ENCODE data around the gene CACNA1G.

CACNA1G gene

GRCh38 chr17:50579399-50579798, 18.9 kb downstream of the CACNA1G start:
- H3K4me1 ChIP-seq (ENCODE audit: control insufficient read depth, low read length): no peaks in the 10 kb centered on the region
- no peak overlapping the region for H3K27ac ChIP-seq (ENCODE audit: low read depth, low read length)
- peaks cover 13% of the 10 kb centered on the region for H3K27me3 ChIP-seq (ENCODE audit: control insufficient read depth, low read length)
- no peaks in the 10 kb centered on the region for H3K36me3 ChIP-seq (ENCODE audit: control insufficient read depth, low read length)
- H3F3A ChIP-seq (ENCODE audit: control insufficient read depth, insufficient read depth): no peaks in the 10 kb centered on the region
- no peaks in the 10 kb centered on the region for H3K9me3 ChIP-seq (ENCODE audit: control insufficient read depth, insufficient read depth, low read length)
- H4K20me1 ChIP-seq (ENCODE audit: control insufficient read depth, insufficient read depth, low read depth, low read length): no peaks in the 10 kb centered on the region
- H3K4me2 ChIP-seq (ENCODE audit: low read length): no peak overlapping the region
- no peak for TF ChIP-seq CTCF (IDR thresholded peaks at IDR 0.05; ENCODE audit: low read depth, low read length, poor library complexity, severe bottlenecking)
- TF ChIP-seq EZH2phosphoT487 (IDR thresholded peaks at IDR 0.05; ENCODE audit: borderline replicate concordance, low read length): no peak
- H3K4me3 ChIP-seq (ENCODE audit: low read length): no peak overlapping the region
- H3K9me2 ChIP-seq (replicated peaks; ENCODE audit: control insufficient read depth, low read length): no peaks in the 10 kb centered on the region
- H3K79me2 ChIP-seq (ENCODE audit: control insufficient read depth, low read length): no peaks in the 10 kb centered on the region

GRCh38 chr17:50580646-50581045, 20.1 kb downstream of the CACNA1G start:
- Histone ChIP-seq H3K27me3 (ENCODE audit: control insufficient read depth, low read length) (peaks cover 13% of the 10 kb centered on the region), H3K4me2 (ENCODE audit: low read length) (no peak overlapping the region), H3K4me3 (ENCODE audit: low read length) (no peak overlapping the region), H4K20me1 (ENCODE audit: control insufficient read depth, insufficient read depth, low read depth, low read length) (no peaks in the 10 kb centered on the region), H3K79me2 (ENCODE audit: control insufficient read depth, low read length) (no peaks in the 10 kb centered on the region), H3K9me3 (ENCODE audit: control insufficient read depth, insufficient read depth, low read length) (no peaks in the 10 kb centered on the region), H3K36me3 (ENCODE audit: control insufficient read depth, low read length) (no peaks in the 10 kb centered on the region), H3K27ac (ENCODE audit: low read depth, low read length) (no peak overlapping the region), H3F3A (ENCODE audit: control insufficient read depth, insufficient read depth) (no peaks in the 10 kb centered on the region), H3K9me2 (replicated peaks; ENCODE audit: control insufficient read depth, low read length) (no peaks in the 10 kb centered on the region), H3K4me1 (ENCODE audit: control insufficient read depth, low read length) (no peaks in the 10 kb centered on the region)
- TF ChIP-seq EZH2phosphoT487 (IDR thresholded peaks at IDR 0.05; ENCODE audit: borderline replicate concordance, low read length) (no peak), CTCF (IDR thresholded peaks at IDR 0.05; ENCODE audit: low read depth, low read length, poor library complexity, severe bottlenecking) (no peak)

GRCh38 chr17:50581316-50581715, 20.8 kb downstream of the CACNA1G start:
- no peaks in the 10 kb centered on the region for H3K9me2 ChIP-seq (replicated peaks; ENCODE audit: control insufficient read depth, low read length)
- H3K79me2 ChIP-seq (ENCODE audit: control insufficient read depth, low read length): no peaks in the 10 kb centered on the region
- H3K9me3 ChIP-seq (ENCODE audit: control insufficient read depth, insufficient read depth, low read length): no peaks in the 10 kb centered on the region
- H3K4me2 ChIP-seq (ENCODE audit: low read length): no peak overlapping the region
- no peak overlapping the region for H3K27ac ChIP-seq (ENCODE audit: low read depth, low read length)
- H4K20me1 ChIP-seq (ENCODE audit: control insufficient read depth, insufficient read depth, low read depth, low read length): no peaks in the 10 kb centered on the region
- no peak overlapping the region for H3K4me3 ChIP-seq (ENCODE audit: low read length)
- H3F3A ChIP-seq (ENCODE audit: control insufficient read depth, insufficient read depth): no peaks in the 10 kb centered on the region
- TF ChIP-seq CTCF (IDR thresholded peaks at IDR 0.05; ENCODE audit: low read depth, low read length, poor library complexity, severe bottlenecking) (no peak), EZH2phosphoT487 (IDR thresholded peaks at IDR 0.05; ENCODE audit: borderline replicate concordance, low read length) (no peak)
- H3K27me3 ChIP-seq (ENCODE audit: control insufficient read depth, low read length): peaks cover 13% of the 10 kb centered on the region
- H3K4me1 ChIP-seq (ENCODE audit: control insufficient read depth, low read length): no peaks in the 10 kb centered on the region
- H3K36me3 ChIP-seq (ENCODE audit: control insufficient read depth, low read length): no peaks in the 10 kb centered on the region

GRCh38 chr17:50582741-50583140, 22.2 kb downstream of the CACNA1G start:
- H3K9me2 ChIP-seq (replicated peaks; ENCODE audit: control insufficient read depth, low read length): no peaks in the 10 kb centered on the region
- TF ChIP-seq EZH2phosphoT487 (IDR thresholded peaks at IDR 0.05; ENCODE audit: borderline replicate concordance, low read length): no peak
- TF ChIP-seq CTCF (IDR thresholded peaks at IDR 0.05; ENCODE audit: low read depth, low read length, poor library complexity, severe bottlenecking): no peak
- peaks cover 19% of the 10 kb centered on the region for H3K27me3 ChIP-seq (ENCODE audit: control insufficient read depth, low read length)
- no peak overlapping the region for H3K27ac ChIP-seq (ENCODE audit: low read depth, low read length)
- no peaks in the 10 kb centered on the region for H3K36me3 ChIP-seq (ENCODE audit: control insufficient read depth, low read length)
- H3K4me2 ChIP-seq (ENCODE audit: low read length): no peak overlapping the region
- H4K20me1 ChIP-seq (ENCODE audit: control insufficient read depth, insufficient read depth, low read depth, low read length): no peaks in the 10 kb centered on the region
- no peaks in the 10 kb centered on the region for H3F3A ChIP-seq (ENCODE audit: control insufficient read depth, insufficient read depth)
- H3K4me1 ChIP-seq (ENCODE audit: control insufficient read depth, low read length): no peaks in the 10 kb centered on the region
- H3K9me3 ChIP-seq (ENCODE audit: control insufficient read depth, insufficient read depth, low read length): no peaks in the 10 kb centered on the region
- H3K4me3 ChIP-seq (ENCODE audit: low read length): no peak overlapping the region
- no peaks in the 10 kb centered on the region for H3K79me2 ChIP-seq (ENCODE audit: control insufficient read depth, low read length)
